K562 (cell line): ENCODE data around the gene MINPP1. TPM values are rescaled to one million over a fixed set of nuclear protein-coding genes. Genes with fewer than 3 reads are reported as not detected.
A peak's percentile ranks its signal among the peaks of the same experiment; 100 is the strongest.

Experiments used
- ARID1B ChIP-seq: fragments of 450-650 bp; IDR thresholded peaks from 2 replicates; pipeline ENCODE4 v1.6.1; 2016; ENCODE audit warnings: antibody characterized with exemption, mild to moderate bottlenecking, inconsistent platforms
- BRD9 ChIP-seq: fragments of 450-650 bp; IDR thresholded peaks from 2 replicates; pipeline ENCODE4 v1.6.1; 2018; ENCODE audit warnings: low read depth; ENCODE audit not compliant: partially characterized antibody
- CBFA2T2 ChIP-seq: fragments of 450-650 bp; conservative IDR thresholded peaks from 2 replicates; pipeline ENCODE4 v1.6.1; 2017; ENCODE audit warnings: mild to moderate bottlenecking
- CBX8 ChIP-seq: fragments of 200-600 bp; sonication (generic); IDR thresholded peaks from 2 replicates; pipeline ENCODE4 v1.6.1; 2012; ENCODE audit warnings: borderline replicate concordance, mixed run types, low read depth, mild to moderate bottlenecking, moderate library complexity, mixed read lengths, low read length, control low read depth, inconsistent platforms; ENCODE audit not compliant: poor library complexity, severe bottlenecking; ENCODE audit errors: extremely low read depth
- DMBX1 ChIP-seq: fragments of 250-450 bp; sonication (Bioruptor Pico); IDR thresholded peaks from 2 replicates; pipeline ENCODE4 v1.8.0; 2022; ENCODE audit warnings: inconsistent platforms, mild to moderate bottlenecking, moderate library complexity, borderline replicate concordance
- GATA2 ChIP-seq: sonication (generic); formaldehyde crosslinking; IDR thresholded peaks from 2 replicates; pipeline ENCODE4 v1.4.0; 2020; ENCODE audit warnings: mild to moderate bottlenecking, missing genetic modification reagents
- HMG20A ChIP-seq: fragments of 450-650 bp; formaldehyde crosslinking; conservative IDR thresholded peaks from 2 replicates; pipeline ENCODE4 v1.4.0; 2020; ENCODE audit warnings: mild to moderate bottlenecking, mixed read lengths
- HMGN3 ChIP-seq: IDR thresholded peaks from 2 replicates; pipeline ENCODE4 v1.6.1; 2011; ENCODE audit warnings: borderline replicate concordance, low read depth, mild to moderate bottlenecking, mixed read lengths, low read length; ENCODE audit not compliant: insufficient read length; ENCODE audit errors: extremely low read depth
- HNRNPK ChIP-seq: fragments of 200-400 bp; formaldehyde crosslinking; IDR thresholded peaks from one replicate; pipeline ENCODE4 v1.6.1; 2018; ENCODE audit warnings: mild to moderate bottlenecking, low read depth, low read length; ENCODE audit not compliant: poor library complexity, severe bottlenecking
- MCM3 ChIP-seq: fragments of 450-650 bp; IDR thresholded peaks from 2 replicates; pipeline ENCODE4 v1.6.1; 2016
- MEIS2 ChIP-seq: fragments of 450-650 bp; IDR thresholded peaks from 2 replicates; pipeline ENCODE4 v1.6.1; 2014; ENCODE audit warnings: mild to moderate bottlenecking; ENCODE audit not compliant: partially characterized antibody
- NCOA6 ChIP-seq: fragments of 450-650 bp; IDR thresholded peaks from 2 replicates; pipeline ENCODE4 v1.6.1; 2017; ENCODE audit warnings: mild to moderate bottlenecking
- NFATC3 ChIP-seq: fragments of 450-650 bp; IDR thresholded peaks from 2 replicates; pipeline ENCODE4 v1.6.1; 2017; ENCODE audit warnings: mild to moderate bottlenecking
- NUFIP1 ChIP-seq: fragments of 450-650 bp; IDR thresholded peaks from 2 replicates; pipeline ENCODE4 v1.6.1; 2018; ENCODE audit not compliant: partially characterized antibody
- POLR2B ChIP-seq: fragments of 450-650 bp; IDR thresholded peaks from 2 replicates; pipeline ENCODE4 v1.6.1; 2018; ENCODE audit warnings: low read depth; ENCODE audit not compliant: partially characterized antibody
- PTTG1 ChIP-seq: fragments of 450-650 bp; IDR thresholded peaks from 2 replicates; pipeline ENCODE4 v1.6.1; 2016; ENCODE audit warnings: low read depth, mild to moderate bottlenecking, missing genetic modification characterization, missing compliant biosample characterization
- RBM17 ChIP-seq: fragments of 200-400 bp; formaldehyde crosslinking; IDR thresholded peaks from 2 replicates; pipeline ENCODE4 v1.6.1; 2017; ENCODE audit warnings: low read depth, mild to moderate bottlenecking, low read length, borderline replicate concordance
- RFX5 ChIP-seq: IDR thresholded peaks from 2 replicates; pipeline ENCODE4 v1.6.1; 2011; ENCODE audit warnings: low read depth, mild to moderate bottlenecking, improper control_type of control experiment, low read length
- RNF2 ChIP-seq: sonication (generic); IDR thresholded peaks from 2 replicates; pipeline ENCODE4 v1.6.1; 2016
- TCF7L2 ChIP-seq: fragments of 150-350 bp; IDR thresholded peaks from 2 replicates; pipeline ENCODE4 v1.6.1; 2016; ENCODE audit warnings: low read depth, mild to moderate bottlenecking, low read length, moderate library complexity
- ZEB2 ChIP-seq: fragments of 450-650 bp; IDR thresholded peaks from 2 replicates; pipeline ENCODE4 v1.6.1; 2016
- ZNF133 ChIP-seq: fragments of 250-450 bp; sonication (Bioruptor Pico); IDR thresholded peaks from 2 replicates; pipeline ENCODE4 v1.4.0; 2020; ENCODE audit warnings: mild to moderate bottlenecking
- ZNF197 ChIP-seq: fragments of 200-800 bp; sonication (Bioruptor generic); IDR thresholded peaks from 2 replicates; pipeline ENCODE4 v1.6.1; 2016; ENCODE audit warnings: low read depth, missing genetic modification characterization, missing compliant biosample characterization
- ZNF354B ChIP-seq: fragments of 250-450 bp; sonication (Bioruptor Pico); IDR thresholded peaks from 2 replicates; pipeline ENCODE4 v1.4.0; 2020
- ZNF717 ChIP-seq: fragments of 250-450 bp; sonication (Bioruptor Pico); IDR thresholded peaks from 2 replicates; pipeline ENCODE4 v1.5.0; 2021
- polyA plus RNA-seq, 8 experiments: library from polyadenylated mRNA; depleted of rRNA in 4 of 8; stranded (reverse) in 5 of 8; unstranded in 3 of 8; fragments of >200 nt; fragmentation: Nextera tagmentation in 2 of 8; fragmentation: Illumina TruSeq in 1 of 8; extraction: Ambion mirVana in 2 of 8; extraction: Trizol in 1 of 8; gene quantifications; 2 replicates each; pipeline versions ENCODE4 v1.2.1 to v1.2.3, GENCODE V29; 2011 to 2014; ENCODE audit warnings: inconsistent platforms in 1 of 8, missing spikeins in 1 of 8
- total RNA-seq, 7 experiments: library from RNA; depleted of rRNA in 6 of 7; stranded (reverse); fragments of >200 nt in 6 of 7; fragmentation: Illumina TruSeq in 2 of 7; extraction: Trizol in 2 of 7; gene quantifications; 2 replicates each; pipeline versions ENCODE4 v1.2.1 to v1.2.3, GENCODE V29; 2011 to 2021; ENCODE audit warnings: low replicate concordance in 1 of 7
- TF ChIP-seq, protein P1 (sequence below): fragments of 450-650 bp; conservative IDR thresholded peaks from 2 replicates; pipeline ENCODE4 v1.6.1; 2016; ENCODE audit warnings: missing genetic modification characterization, low read depth, mild to moderate bottlenecking, control low read depth, missing compliant biosample characterization
- TF ChIP-seq, protein P2 (sequence below): fragments of 250-450 bp; sonication (Bioruptor Pico); IDR thresholded peaks from 2 replicates; pipeline ENCODE4 v1.5.1; 2021; ENCODE audit warnings: mild to moderate bottlenecking
- TF ChIP-seq, protein P3 (sequence below): sonication (generic); formaldehyde crosslinking; IDR thresholded peaks from 2 replicates; pipeline ENCODE4 v1.8.1; 2023; ENCODE audit warnings: mild to moderate bottlenecking, missing genetic modification reagents

MINPP1 gene
- total and polyA plus RNA-seq, 9 of the 15 experiments (the other 6 are each of a cell fraction or from before 2014, with no cell fraction given) = 11.5 to 44.5 (median 27.1) TPM

GRCh38 chr10:87547734-87548311 is 43.1 kb downstream of the MINPP1 start (continued):
- TF ChIP-seq, protein P1, sequence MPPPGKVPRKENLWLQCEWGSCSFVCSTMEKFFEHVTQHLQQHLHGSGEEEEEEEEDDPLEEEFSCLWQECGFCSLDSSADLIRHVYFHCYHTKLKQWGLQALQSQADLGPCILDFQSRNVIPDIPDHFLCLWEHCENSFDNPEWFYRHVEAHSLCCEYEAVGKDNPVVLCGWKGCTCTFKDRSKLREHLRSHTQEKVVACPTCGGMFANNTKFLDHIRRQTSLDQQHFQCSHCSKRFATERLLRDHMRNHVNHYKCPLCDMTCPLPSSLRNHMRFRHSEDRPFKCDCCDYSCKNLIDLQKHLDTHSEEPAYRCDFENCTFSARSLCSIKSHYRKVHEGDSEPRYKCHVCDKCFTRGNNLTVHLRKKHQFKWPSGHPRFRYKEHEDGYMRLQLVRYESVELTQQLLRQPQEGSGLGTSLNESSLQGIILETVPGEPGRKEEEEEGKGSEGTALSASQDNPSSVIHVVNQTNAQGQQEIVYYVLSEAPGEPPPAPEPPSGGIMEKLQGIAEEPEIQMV (tag) = no peak
- TF ChIP-seq POLR2B (no peak), NUFIP1 (no peak), NFATC3 (no peak), HMGN3 (no peak), DMBX1 (CRISPR knock-in tag) (no peak), NCOA6 (no peak), MEIS2 (peak; percentile 95), CBX8 (no peak), ZNF354B (CRISPR knock-in tag) (no peak), TCF7L2 (no peak), RBM17 (no peak), ZNF197 (CRISPR knock-in tag) (no peak), HMG20A (CRISPR knock-in tag) (no peak), HNRNPK (no peak), RNF2 (no peak), BRD9 (no peak), GATA2 (CRISPR knock-in tag) (0 out of 2 replicates have a peak, but pooled peaks have one; percentile 17), MCM3 (no peak), ZNF133 (CRISPR knock-in tag) (no peak), RFX5 (no peak), ARID1B (peak; percentile 62), ZNF717 (CRISPR knock-in tag) (no peak), PTTG1 (tag) (no peak), ZEB2 (no peak), CBFA2T2 (peak; percentile 33)
- TF ChIP-seq, protein P2, sequence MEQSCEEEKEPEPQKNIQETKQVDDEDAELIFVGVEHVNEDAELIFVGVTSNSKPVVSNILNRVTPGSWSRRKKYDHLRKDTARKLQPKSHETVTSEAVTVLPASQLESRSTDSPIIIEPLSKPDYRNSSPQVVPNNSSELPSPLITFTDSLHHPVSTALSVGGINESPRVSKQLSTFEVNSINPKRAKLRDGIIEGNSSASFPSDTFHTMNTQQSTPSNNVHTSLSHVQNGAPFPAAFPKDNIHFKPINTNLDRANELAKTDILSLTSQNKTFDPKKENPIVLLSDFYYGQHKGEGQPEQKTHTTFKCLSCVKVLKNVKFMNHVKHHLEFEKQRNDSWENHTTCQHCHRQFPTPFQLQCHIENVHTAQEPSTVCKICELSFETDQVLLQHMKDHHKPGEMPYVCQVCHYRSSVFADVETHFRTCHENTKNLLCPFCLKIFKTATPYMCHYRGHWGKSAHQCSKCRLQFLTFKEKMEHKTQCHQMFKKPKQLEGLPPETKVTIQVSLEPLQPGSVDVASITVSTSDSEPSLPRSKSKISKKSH (CRISPR knock-in tag) = no peak
- TF ChIP-seq, protein P3, sequence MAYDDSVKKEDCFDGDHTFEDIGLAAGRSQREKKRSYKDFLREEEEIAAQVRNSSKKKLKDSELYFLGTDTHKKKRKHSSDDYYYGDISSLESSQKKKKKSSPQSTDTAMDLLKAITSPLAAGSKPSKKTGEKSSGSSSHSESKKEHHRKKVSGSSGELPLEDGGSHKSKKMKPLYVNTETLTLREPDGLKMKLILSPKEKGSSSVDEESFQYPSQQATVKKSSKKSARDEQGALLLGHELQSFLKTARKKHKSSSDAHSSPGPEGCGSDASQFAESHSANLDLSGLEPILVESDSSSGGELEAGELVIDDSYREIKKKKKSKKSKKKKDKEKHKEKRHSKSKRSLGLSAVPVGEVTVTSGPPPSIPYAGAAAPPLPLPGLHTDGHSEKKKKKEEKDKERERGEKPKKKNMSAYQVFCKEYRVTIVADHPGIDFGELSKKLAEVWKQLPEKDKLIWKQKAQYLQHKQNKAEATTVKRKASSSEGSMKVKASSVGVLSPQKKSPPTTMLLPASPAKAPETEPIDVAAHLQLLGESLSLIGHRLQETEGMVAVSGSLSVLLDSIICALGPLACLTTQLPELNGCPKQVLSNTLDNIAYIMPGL (CRISPR knock-in tag) = no peak
